Stimulated activated CD8-positive, alpha-beta memory T cell treated with anti-CD3 and anti-CD28 coated beads, Interleukin-15, amount 100 ng/mL, for 24 hours (primary cell): ENCODE results near the gene P4HA1.

Experiments
- DNase-seq: peaks from one replicate; pipeline ENCODE4 v3.0.0-alpha.2; 2020; ENCODE audit warnings: low read depth

P4HA1 gene

DNA sequence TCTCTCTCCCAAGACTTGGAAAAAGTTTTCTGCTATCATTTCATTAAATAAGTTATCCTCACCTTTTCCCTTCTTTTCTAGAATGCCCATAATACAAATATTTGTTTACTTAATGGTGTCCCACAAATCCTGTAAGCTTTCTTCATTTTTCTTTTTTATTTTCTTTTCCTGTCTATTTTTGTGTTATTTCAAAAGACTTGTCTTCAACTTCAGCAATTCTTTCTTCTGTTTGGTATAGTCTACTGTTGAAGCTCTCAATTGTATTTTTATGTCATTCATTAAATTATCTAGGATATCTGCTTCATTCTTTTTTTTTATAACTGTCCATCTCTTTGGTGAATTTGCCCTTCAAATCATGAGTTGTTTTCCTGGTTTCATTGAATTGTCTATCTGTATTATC lies 117.0 kb downstream of the P4HA1 start:
- no peak for DNase-seq

DNA sequence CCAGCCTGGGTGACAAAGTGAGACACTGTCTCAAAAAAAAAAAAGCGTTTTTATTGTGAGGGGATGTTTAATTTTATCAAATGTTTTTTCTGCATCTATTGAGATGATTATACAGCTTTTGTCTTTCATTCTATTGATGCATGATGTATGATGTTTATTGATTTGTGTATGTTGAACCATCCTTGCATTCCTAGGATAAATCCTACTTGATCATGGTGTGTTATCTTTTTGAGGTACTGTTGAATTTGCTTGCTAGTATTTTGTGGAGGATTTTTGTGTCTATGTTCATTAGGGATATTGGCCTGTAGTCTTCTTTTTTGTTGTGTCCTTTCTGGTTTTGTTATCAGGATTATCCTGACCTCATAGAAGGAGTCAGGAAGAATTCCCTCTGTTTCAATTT lies 119.8 kb downstream of the P4HA1 start:
- DNase-seq, result no peak
